GM12874 (cell line): Measurements from ENCODE around the gene ZNF407.

Experiments
- TF ChIP-seq, protein P1 (sequence below): IDR thresholded peaks from 2 replicates; pipeline ENCODE4 v1.5.1; 2011; ENCODE audit warnings: low read depth, mild to moderate bottlenecking, control low read depth, low read length, moderate library complexity; ENCODE audit not compliant: insufficient read depth

The ZNF407 gene

DNA sequence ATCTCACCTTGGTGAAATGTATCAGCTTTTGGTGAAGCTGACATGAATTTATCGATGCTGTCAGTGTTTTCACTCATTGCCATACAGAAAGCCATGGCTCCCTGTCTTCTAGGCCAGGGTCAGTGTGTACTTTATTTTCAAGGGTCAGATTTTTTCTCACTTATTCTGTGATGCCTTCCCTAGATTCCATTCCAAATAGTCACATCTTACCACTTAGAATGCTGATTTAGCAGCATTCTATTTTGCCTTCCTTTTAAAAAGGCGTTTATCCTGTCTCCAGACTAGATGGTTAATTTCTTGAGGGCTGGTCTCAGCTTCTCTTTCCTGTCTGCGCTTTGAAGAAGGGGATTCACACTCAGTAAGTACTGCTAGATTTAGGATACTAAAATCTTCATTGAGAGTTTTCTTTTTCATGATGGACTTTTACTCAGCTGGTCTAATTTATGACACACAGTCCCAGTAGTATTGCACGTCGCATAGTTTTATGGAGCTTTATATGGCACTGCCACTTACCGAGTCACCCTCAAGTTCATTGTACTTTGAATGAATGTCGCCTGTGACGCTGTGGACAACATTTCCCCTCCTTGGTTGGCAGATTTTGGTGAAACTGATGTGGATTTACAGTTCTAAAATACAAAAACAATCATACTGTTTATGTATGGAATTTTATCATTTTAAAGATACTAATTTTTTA, 194.0 kb downstream of the ZNF407 start:
- TF ChIP-seq, protein P1, sequence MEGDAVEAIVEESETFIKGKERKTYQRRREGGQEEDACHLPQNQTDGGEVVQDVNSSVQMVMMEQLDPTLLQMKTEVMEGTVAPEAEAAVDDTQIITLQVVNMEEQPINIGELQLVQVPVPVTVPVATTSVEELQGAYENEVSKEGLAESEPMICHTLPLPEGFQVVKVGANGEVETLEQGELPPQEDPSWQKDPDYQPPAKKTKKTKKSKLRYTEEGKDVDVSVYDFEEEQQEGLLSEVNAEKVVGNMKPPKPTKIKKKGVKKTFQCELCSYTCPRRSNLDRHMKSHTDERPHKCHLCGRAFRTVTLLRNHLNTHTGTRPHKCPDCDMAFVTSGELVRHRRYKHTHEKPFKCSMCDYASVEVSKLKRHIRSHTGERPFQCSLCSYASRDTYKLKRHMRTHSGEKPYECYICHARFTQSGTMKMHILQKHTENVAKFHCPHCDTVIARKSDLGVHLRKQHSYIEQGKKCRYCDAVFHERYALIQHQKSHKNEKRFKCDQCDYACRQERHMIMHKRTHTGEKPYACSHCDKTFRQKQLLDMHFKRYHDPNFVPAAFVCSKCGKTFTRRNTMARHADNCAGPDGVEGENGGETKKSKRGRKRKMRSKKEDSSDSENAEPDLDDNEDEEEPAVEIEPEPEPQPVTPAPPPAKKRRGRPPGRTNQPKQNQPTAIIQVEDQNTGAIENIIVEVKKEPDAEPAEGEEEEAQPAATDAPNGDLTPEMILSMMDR: no peak

- TF ChIP-seq, protein P1: no peak
These were observed 196.1 kb downstream of the ZNF407 start for GRCh38 chr18:74793746-74794145.

DNA sequence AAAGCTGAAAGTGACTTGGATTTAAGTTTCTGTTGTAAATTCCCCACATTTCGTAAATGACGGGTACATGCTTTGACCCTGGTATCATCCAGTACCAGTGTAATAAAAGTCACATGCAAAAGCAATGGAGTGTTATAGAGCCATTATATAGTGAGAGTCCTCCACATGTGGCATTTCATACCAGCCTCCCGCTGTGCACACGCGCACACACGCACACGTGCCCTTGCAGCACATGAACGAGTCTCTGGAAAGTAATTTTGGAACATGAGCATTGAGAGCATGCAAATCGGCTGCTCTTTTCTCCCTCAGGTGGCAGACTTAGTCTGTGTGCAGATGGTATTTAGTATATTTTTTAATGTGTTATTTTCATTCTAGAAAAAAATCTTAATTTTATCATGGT, 198.1 kb downstream of the ZNF407 start:
- TF ChIP-seq, protein P1: no peak

GRCh38 chr18:74796211-74796610, 198.5 kb downstream of the ZNF407 start:
- TF ChIP-seq, protein P1: no peak

GRCh38 chr18:74796841-74797576, 199.3 kb downstream of the ZNF407 start:
- TF ChIP-seq, protein P1: no peak

- TF ChIP-seq, protein P1: no peak
These were observed 200.0 kb downstream of the ZNF407 start for GRCh38 chr18:74797577-74798151.

DNA sequence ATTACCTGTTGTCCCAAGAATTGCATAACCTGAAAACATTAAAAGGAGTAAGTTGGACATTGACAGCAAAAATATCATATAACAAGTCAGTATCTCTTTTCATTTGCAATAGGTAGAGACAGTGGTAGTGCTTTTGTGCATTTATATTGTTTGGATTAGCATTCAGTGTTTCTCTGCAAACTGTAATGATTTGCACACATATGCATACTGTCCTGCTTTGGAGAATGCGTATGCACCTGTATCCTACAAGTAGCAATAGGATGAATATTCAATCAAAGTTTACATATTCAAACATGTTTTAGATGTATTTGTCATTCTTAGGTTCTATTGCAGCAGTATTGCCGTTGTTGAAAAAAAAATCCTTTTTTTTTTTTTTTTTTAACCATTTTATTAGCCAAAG, 201.9 kb downstream of the ZNF407 start:
- TF ChIP-seq, protein P1: no peak
